ENCODE results near the gene VPS45. TPM values are rescaled to one million over a fixed set of nuclear protein-coding genes. Genes with fewer than 3 reads are reported as not detected.

Gene VPS45
- total and polyA plus RNA-seq, 2 of the 13 experiments (the other 11 are each of a cell fraction or from before 2014, with no cell fraction given): 15.2 to 25.2 TPM

DNA sequence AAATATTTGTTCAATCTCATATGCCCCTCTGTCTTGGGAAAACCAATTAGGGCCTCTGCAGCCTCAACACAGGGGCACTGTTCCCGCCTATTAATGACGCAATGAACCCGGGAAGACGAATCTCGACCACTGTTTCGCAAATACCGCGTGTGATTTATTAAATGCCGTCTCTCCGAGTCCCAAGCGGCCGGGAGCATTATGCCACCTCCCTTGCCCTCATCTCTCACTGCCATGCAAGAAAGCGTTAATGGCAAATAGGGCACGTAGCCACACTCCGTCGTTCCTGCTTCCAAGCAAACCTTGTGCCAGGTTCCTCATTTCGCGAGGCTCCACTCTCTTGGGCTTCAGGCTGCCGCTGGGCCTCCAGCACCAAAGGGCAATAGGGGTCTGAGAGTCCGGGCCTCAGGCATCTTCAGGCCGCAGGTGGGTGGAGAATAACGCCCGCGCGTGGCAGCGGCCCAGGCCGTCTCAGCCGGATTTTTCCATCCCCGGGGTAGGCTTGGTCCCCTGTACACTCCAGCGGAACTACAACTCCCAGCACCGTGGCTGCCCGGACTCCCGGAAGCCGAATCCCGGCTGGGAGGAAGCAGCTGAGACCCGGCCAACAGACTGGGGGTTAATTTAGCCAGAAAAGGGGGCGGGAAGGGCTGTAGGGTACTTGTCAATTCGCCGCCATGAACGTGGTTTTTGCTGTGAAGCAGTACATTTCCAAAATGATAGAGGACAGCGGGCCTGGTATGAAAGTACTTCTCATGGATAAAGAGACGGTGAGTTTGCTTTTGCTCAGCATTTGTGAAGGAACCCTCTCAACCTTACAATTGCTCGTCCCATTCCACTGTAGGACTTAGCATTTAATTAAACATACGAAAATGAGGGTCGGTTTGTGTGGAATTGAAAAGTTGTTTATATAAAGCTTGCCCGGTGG is at the start of gene VPS45 (continued):
- no peak for TF ChIP-seq ADNP (CRISPR knock-in tag; IDR thresholded peaks at IDR 0.05)
- no peak for TF ChIP-seq KLF9 (CRISPR knock-in tag; IDR thresholded peaks at IDR 0.05; ENCODE audit: low read depth)
- 0 out of 2 replicates have a peak, but pooled peaks have one; percentile 10 for TF ChIP-seq ZNF331 (CRISPR knock-in tag; IDR thresholded peaks at IDR 0.05)
- TF ChIP-seq, protein P1, sequence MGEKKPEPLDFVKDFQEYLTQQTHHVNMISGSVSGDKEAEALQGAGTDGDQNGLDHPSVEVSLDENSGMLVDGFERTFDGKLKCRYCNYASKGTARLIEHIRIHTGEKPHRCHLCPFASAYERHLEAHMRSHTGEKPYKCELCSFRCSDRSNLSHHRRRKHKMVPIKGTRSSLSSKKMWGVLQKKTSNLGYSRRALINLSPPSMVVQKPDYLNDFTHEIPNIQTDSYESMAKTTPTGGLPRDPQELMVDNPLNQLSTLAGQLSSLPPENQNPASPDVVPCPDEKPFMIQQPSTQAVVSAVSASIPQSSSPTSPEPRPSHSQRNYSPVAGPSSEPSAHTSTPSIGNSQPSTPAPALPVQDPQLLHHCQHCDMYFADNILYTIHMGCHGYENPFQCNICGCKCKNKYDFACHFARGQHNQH (CRISPR knock-in tag; IDR thresholded peaks at IDR 0.05): peak; percentile 76
- TF ChIP-seq, protein P2, sequence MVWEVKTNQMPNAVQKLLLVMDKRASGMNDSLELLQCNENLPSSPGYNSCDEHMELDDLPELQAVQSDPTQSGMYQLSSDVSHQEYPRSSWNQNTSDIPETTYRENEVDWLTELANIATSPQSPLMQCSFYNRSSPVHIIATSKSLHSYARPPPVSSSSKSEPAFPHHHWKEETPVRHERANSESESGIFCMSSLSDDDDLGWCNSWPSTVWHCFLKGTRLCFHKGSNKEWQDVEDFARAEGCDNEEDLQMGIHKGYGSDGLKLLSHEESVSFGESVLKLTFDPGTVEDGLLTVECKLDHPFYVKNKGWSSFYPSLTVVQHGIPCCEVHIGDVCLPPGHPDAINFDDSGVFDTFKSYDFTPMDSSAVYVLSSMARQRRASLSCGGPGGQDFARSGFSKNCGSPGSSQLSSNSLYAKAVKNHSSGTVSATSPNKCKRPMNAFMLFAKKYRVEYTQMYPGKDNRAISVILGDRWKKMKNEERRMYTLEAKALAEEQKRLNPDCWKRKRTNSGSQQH (CRISPR knock-in tag; IDR thresholded peaks at IDR 0.05; ENCODE audit: low read depth): peak; percentile 91
- peak; percentile 41; the same call in 1 of the 2 replicates for TF ChIP-seq ZNF138 (CRISPR knock-in tag; IDR thresholded peaks at IDR 0.05; ENCODE audit: low read depth)
- TF ChIP-seq DPF2 (CRISPR knock-in tag; IDR thresholded peaks at IDR 0.05; ENCODE audit: borderline replicate concordance, low read depth): no peak
- no peak for TF ChIP-seq MIER2 (CRISPR knock-in tag; IDR thresholded peaks at IDR 0.05)
- TF ChIP-seq, protein P3, sequence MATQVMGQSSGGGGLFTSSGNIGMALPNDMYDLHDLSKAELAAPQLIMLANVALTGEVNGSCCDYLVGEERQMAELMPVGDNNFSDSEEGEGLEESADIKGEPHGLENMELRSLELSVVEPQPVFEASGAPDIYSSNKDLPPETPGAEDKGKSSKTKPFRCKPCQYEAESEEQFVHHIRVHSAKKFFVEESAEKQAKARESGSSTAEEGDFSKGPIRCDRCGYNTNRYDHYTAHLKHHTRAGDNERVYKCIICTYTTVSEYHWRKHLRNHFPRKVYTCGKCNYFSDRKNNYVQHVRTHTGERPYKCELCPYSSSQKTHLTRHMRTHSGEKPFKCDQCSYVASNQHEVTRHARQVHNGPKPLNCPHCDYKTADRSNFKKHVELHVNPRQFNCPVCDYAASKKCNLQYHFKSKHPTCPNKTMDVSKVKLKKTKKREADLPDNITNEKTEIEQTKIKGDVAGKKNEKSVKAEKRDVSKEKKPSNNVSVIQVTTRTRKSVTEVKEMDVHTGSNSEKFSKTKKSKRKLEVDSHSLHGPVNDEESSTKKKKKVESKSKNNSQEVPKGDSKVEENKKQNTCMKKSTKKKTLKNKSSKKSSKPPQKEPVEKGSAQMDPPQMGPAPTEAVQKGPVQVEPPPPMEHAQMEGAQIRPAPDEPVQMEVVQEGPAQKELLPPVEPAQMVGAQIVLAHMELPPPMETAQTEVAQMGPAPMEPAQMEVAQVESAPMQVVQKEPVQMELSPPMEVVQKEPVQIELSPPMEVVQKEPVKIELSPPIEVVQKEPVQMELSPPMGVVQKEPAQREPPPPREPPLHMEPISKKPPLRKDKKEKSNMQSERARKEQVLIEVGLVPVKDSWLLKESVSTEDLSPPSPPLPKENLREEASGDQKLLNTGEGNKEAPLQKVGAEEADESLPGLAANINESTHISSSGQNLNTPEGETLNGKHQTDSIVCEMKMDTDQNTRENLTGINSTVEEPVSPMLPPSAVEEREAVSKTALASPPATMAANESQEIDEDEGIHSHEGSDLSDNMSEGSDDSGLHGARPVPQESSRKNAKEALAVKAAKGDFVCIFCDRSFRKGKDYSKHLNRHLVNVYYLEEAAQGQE (IDR thresholded peaks at IDR 0.05; ENCODE audit: borderline replicate concordance in 1 of 2, low read depth in 1 of 2, low read length in 2 of 2): no peak
- TF ChIP-seq ZNF296 (CRISPR knock-in tag; conservative IDR thresholded peaks at IDR 0.05): no peak
- peak; percentile 97 for TF ChIP-seq ZNF605 (CRISPR knock-in tag; IDR thresholded peaks at IDR 0.05)
- TF ChIP-seq SRF (IDR thresholded peaks at IDR 0.05; ENCODE audit: low read depth, low read length): peak; percentile 66; the same call in 1 of the 2 replicates
- 0 out of 2 replicates have a peak, but pooled peaks have one; percentile 10 for TF ChIP-seq SIX4 (CRISPR knock-in tag; IDR thresholded peaks at IDR 0.05)
- no peak for TF ChIP-seq TBP (CRISPR knock-in tag; IDR thresholded peaks at IDR 0.05)
- TF ChIP-seq KDM5B (CRISPR knock-in tag; IDR thresholded peaks at IDR 0.05; ENCODE audit: borderline replicate concordance): peak; percentile 83; the same call in 1 of the 2 replicates
- peak; percentile 8; the same call in 1 of the 2 replicates for TF ChIP-seq RXRB (CRISPR knock-in tag; IDR thresholded peaks at IDR 0.05; ENCODE audit: borderline replicate concordance)
- TF ChIP-seq, protein P4, sequence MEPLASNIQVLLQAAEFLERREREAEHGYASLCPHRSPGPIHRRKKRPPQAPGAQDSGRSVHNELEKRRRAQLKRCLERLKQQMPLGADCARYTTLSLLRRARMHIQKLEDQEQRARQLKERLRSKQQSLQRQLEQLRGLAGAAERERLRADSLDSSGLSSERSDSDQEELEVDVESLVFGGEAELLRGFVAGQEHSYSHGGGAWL (CRISPR knock-in tag; IDR thresholded peaks at IDR 0.05): peak; percentile 54; the same call in 1 of the 2 replicates
- 0 out of 2 replicates have a peak, but pooled peaks have one; percentile 40 for TF ChIP-seq JUN (CRISPR knock-in tag; IDR thresholded peaks at IDR 0.05)
- peak; percentile 2; the same call in 1 of the 2 replicates for TF ChIP-seq ZSCAN30 (CRISPR knock-in tag; IDR thresholded peaks at IDR 0.05)
- peak; percentile 66; the same call in 1 of the 2 replicates for TF ChIP-seq KLF12 (CRISPR knock-in tag; IDR thresholded peaks at IDR 0.05; ENCODE audit: borderline replicate concordance)
- peak; percentile 90 for TF ChIP-seq ASH2L (IDR thresholded peaks at IDR 0.05; ENCODE audit: insufficient read length, low read depth, low read length)
- peak; percentile 62; the same call in 1 of the 2 replicates for TF ChIP-seq FOXK1 (CRISPR knock-in tag; IDR thresholded peaks at IDR 0.05; ENCODE audit: borderline replicate concordance, low read depth)
- peak; percentile 52; the same call in 1 of the 2 replicates for TF ChIP-seq ATF7-NPFF (CRISPR knock-in tag; IDR thresholded peaks at IDR 0.05; ENCODE audit: low read depth)

Measured in HepG2 (cell line).